GM18520 (cell line): ENCODE data around the gene ATOSA.
A peak's percentile ranks its signal among the peaks of the same experiment; 100 is the strongest.

ENCODE experiments used
- ATAC-seq: cut with Tn5 transposase; IDR thresholded peaks from one replicate; pipeline ENCODE4 v1.9.1; 2021; ENCODE audit not compliant: unreplicated experiment

ATOSA gene

GRCh38 chr15:52679232-52680040 is at the start of gene ATOSA:
Gene ATOSA (minus strand): TSS chr15:52679388. CDS start chr15:52678021, 1,367 bp downstream.
- ATAC-seq: peak; percentile 39

GRCh38 chr15:52728899-52729298 is 49.7 kb upstream of the ATOSA start:
- ATAC-seq: no peak

GRCh38 chr15:52727815-52728214 is 48.6 kb upstream of the ATOSA start:
- no peak for ATAC-seq

- ATAC-seq: no peak
Observed at GRCh38 chr15:52726195-52726594, 47.0 kb upstream of the ATOSA start.

GRCh38 chr15:52718551-52718950 is 39.4 kb upstream of the ATOSA start:
- ATAC-seq: no peak

- no peak for ATAC-seq
Observed at GRCh38 chr15:52717924-52718323, 38.7 kb upstream of the ATOSA start.

- no peak for ATAC-seq
Observed at GRCh38 chr15:52717481-52717880, 38.3 kb upstream of the ATOSA start.

- no peak for ATAC-seq
Observed at GRCh38 chr15:52716536-52716935, 37.3 kb upstream of the ATOSA start.

GRCh38 chr15:52715411-52715810 is 36.2 kb upstream of the ATOSA start:
- no peak for ATAC-seq

- no peak for ATAC-seq
Observed at GRCh38 chr15:52714968-52715367, 35.8 kb upstream of the ATOSA start.

- no peak for ATAC-seq
Observed at GRCh38 chr15:52710708-52711389, 31.7 kb upstream of the ATOSA start.

- no peak for ATAC-seq
Observed at GRCh38 chr15:52710050-52710707, 31.0 kb upstream of the ATOSA start.

- ATAC-seq: peak; percentile 68
Observed at GRCh38 chr15:52709187-52709981, 30.2 kb upstream of the ATOSA start.

- ATAC-seq: no peak
Observed at GRCh38 chr15:52706091-52706490, 26.9 kb upstream of the ATOSA start.

GRCh38 chr15:52702390-52702789 is 23.2 kb upstream of the ATOSA start:
- no peak for ATAC-seq

- ATAC-seq: no peak
Observed at GRCh38 chr15:52699457-52699856, 20.3 kb upstream of the ATOSA start.

GRCh38 chr15:52698514-52698913 is 19.3 kb upstream of the ATOSA start:
- ATAC-seq: no peak

- ATAC-seq: no peak
Observed at GRCh38 chr15:52697051-52697450, 17.9 kb upstream of the ATOSA start.

- ATAC-seq: no peak
Observed at GRCh38 chr15:52695154-52695553, 16.0 kb upstream of the ATOSA start.

GRCh38 chr15:52689562-52689961 is 10.4 kb upstream of the ATOSA start:
- ATAC-seq: no peak

- ATAC-seq: peak; percentile 36
Observed at GRCh38 chr15:52683580-52683979, 4.4 kb upstream of the ATOSA start.
